K562 (cell line): ENCODE data around the gene ARMC2. TPM values are rescaled to one million over a fixed set of nuclear protein-coding genes. Genes with fewer than 3 reads are reported as not detected.
A peak's percentile ranks its signal among the peaks of the same experiment; 100 is the strongest.

Experiments used
- ATAC-seq: fragments of 200-7000 bp; cut with Tn5 transposase; 3 replicates; pipeline ENCODE4 v1.9.1; 2020; ENCODE audit warnings: moderate library complexity
- BruUV-seq: library from RNA; stranded (reverse); fragments of 400-500 nt; replicated peaks from 2 replicates; lab custom pipeline; 2021; lab: Mats Ljungman, UMichigan
- CTCF ChIA-PET: fragments of 300-600 bp; formaldehyde crosslinking; extraction: SDS; loops from one replicate; lab custom pipeline; 2021; ENCODE audit warnings: low intra/inter-chr PET ratio; lab: Yijun Ruan, JAX
- POLR2A ChIA-PET: fragments of 300-600, 350-650 bp; sonication (Branson Sonifier 250); formaldehyde crosslinking; extraction: SDS; loops from one replicate; lab custom pipeline; 2021; ENCODE audit warnings: antibody characterized with exemption, inconsistent platforms; lab: Yijun Ruan, JAX
- DNase-seq, 4 experiments: peaks; one replicate each; pipeline versions ENCODE4 v3.0.0 to v3.0.0-alpha.2; 2011 to 2018; ENCODE audit warnings: low spot score in 3 of 4, mixed read lengths in 3 of 4; ENCODE audit errors: extremely low read depth in 1 of 4
- FAIRE-seq: peaks from 2 replicates; lab custom pipeline; 2011; peaks lifted over from hg19 to GRCh38; lab: Jason Lieb, UNC
- H2AFZ ChIP-seq: 2 replicates; pipeline ENCODE4 v1.6.0; 2011; ENCODE audit warnings: low read depth, low read length, control low read depth, inconsistent platforms
- H3K27ac ChIP-seq: fragments of 200-600 bp; 3 replicates; pipeline ENCODE4 v1.8.0; 2011; ENCODE audit warnings: low read depth, mild to moderate bottlenecking, control low read depth, inconsistent platforms, low read length, moderate library complexity, mixed read lengths; ENCODE audit errors: extremely low read depth
- H3K27me3 ChIP-seq, 2 experiments: fragments of 300-600 bp in 1 of 2; 2 replicates in 1 of 2; 3 replicates in 1 of 2; pipeline versions ENCODE4 v1.6.0 to v1.8.0; 2011; ENCODE audit warnings: inconsistent platforms in 2 of 2, low read length in 2 of 2, mild to moderate bottlenecking in 1 of 2, mixed read lengths in 1 of 2, moderate library complexity in 1 of 2; ENCODE audit not compliant: control insufficient read depth in 2 of 2, insufficient read depth in 2 of 2
- H3K36me3 ChIP-seq: fragments of 300-600 bp; 3 replicates; pipeline ENCODE4 v1.8.0; 2011; ENCODE audit warnings: mild to moderate bottlenecking, low read length, inconsistent platforms; ENCODE audit not compliant: control insufficient read depth, insufficient read depth
- H3K4me1 ChIP-seq, 2 experiments: fragments of 200-600 bp in 1 of 2; replicated peaks in 1 of 2; 2 replicates in 1 of 2; 3 replicates in 1 of 2; pipeline versions ENCODE4 v1.5.1 to v1.8.0; 2011; ENCODE audit warnings: inconsistent platforms in 2 of 2, low read length in 2 of 2, mild to moderate bottlenecking in 1 of 2, mixed read lengths in 1 of 2, moderate library complexity in 1 of 2; ENCODE audit not compliant: control insufficient read depth in 2 of 2, insufficient read depth in 2 of 2
- H3K4me2 ChIP-seq: 2 replicates; pipeline ENCODE4 v1.6.1; 2011; ENCODE audit warnings: low read length, control low read depth, inconsistent platforms, mixed read lengths; ENCODE audit not compliant: insufficient read depth
- H3K4me3 ChIP-seq: fragments of 200-600 bp; sonication (generic), shearing (Covaris generic); 2 replicates; pipeline ENCODE4 v1.5.1; 2016; ENCODE audit warnings: control low read depth, inconsistent platforms
- H3K79me2 ChIP-seq: fragments of 200-600 bp; 3 replicates; pipeline ENCODE4 v1.8.0; 2011; ENCODE audit warnings: low read length, inconsistent platforms; ENCODE audit not compliant: control insufficient read depth, insufficient read depth
- H3K9ac ChIP-seq, 2 experiments: 2 replicates each; pipeline versions ENCODE4 v1.6.0 to v1.6.1; 2011; ENCODE audit warnings: low read depth in 2 of 2, low read length in 2 of 2, control low read depth in 1 of 2, inconsistent platforms in 1 of 2, mild to moderate bottlenecking in 1 of 2, mixed read lengths in 1 of 2; ENCODE audit not compliant: insufficient read depth in 1 of 2
- H3K9me1 ChIP-seq: one replicate; pipeline ENCODE4 v1.6.0; 2011; ENCODE audit warnings: inconsistent platforms, mild to moderate bottlenecking, low read length, moderate library complexity; ENCODE audit not compliant: control insufficient read depth, insufficient read depth
- H3K9me3 ChIP-seq: replicated peaks from 2 replicates; pipeline ENCODE4 v1.5.1; 2011; ENCODE audit warnings: low read depth, low read length, inconsistent platforms; ENCODE audit not compliant: control insufficient read depth, insufficient read depth
- H4K20me1 ChIP-seq: replicated peaks from 2 replicates; pipeline ENCODE4 v1.6.1; 2011; ENCODE audit warnings: low read length, inconsistent platforms, mixed read lengths; ENCODE audit not compliant: control insufficient read depth, insufficient read depth
- GATA2 ChIP-seq: sonication (generic); formaldehyde crosslinking; IDR thresholded peaks from 2 replicates; pipeline ENCODE4 v1.4.0; 2020; ENCODE audit warnings: mild to moderate bottlenecking, missing genetic modification reagents
- JUN ChIP-seq, 2 experiments: sonication (generic) in 1 of 2; formaldehyde crosslinking in 1 of 2; IDR thresholded peaks; 2 replicates each; pipeline versions ENCODE4 v1.6.1 to v1.8.0; 2012 to 2022; ENCODE audit warnings: borderline replicate concordance in 2 of 2, mild to moderate bottlenecking in 2 of 2, improper control_type of control experiment in 1 of 2, low read depth in 1 of 2, low read length in 1 of 2, missing genetic modification reagents in 1 of 2
- MEIS2 ChIP-seq: fragments of 450-650 bp; IDR thresholded peaks from 2 replicates; pipeline ENCODE4 v1.6.1; 2014; ENCODE audit warnings: mild to moderate bottlenecking; ENCODE audit not compliant: partially characterized antibody
- PBX2 ChIP-seq, 2 experiments: IDR thresholded peaks in 1 of 2; conservative IDR thresholded peaks in 1 of 2; 2 replicates each; pipeline ENCODE4 v1.6.1; 2016; ENCODE audit warnings: low read depth in 2 of 2, mild to moderate bottlenecking in 1 of 2, missing compliant biosample characterization in 1 of 2, missing genetic modification characterization in 1 of 2, moderate library complexity in 1 of 2
- PURB ChIP-seq: sonication (generic); formaldehyde crosslinking; IDR thresholded peaks from 2 replicates; pipeline ENCODE4 v1.9.0; 2021; ENCODE audit warnings: low read depth, mild to moderate bottlenecking, missing genetic modification reagents
- PYGO2 ChIP-seq: fragments of 450-650 bp; IDR thresholded peaks from 2 replicates; pipeline ENCODE4 v1.6.1; 2016; ENCODE audit warnings: mild to moderate bottlenecking, missing genetic modification characterization, moderate library complexity, missing compliant biosample characterization
- RBM34 ChIP-seq: fragments of 200-400 bp; formaldehyde crosslinking; IDR thresholded peaks from 2 replicates; pipeline ENCODE4 v1.6.1; 2018; ENCODE audit warnings: low read length, borderline replicate concordance; ENCODE audit not compliant: insufficient read depth
- RBM39 ChIP-seq: fragments of 200-400 bp; formaldehyde crosslinking; optimal IDR thresholded peaks from 2 replicates; pipeline ENCODE3; 2018; ENCODE audit warnings: low read depth, low read length
- USF1 ChIP-seq: sonication (generic); formaldehyde crosslinking; IDR thresholded peaks from 2 replicates; pipeline ENCODE4 v1.9.0; 2022; ENCODE audit warnings: mild to moderate bottlenecking, missing genetic modification reagents
- WGBS: fragments of 100-300 bp; shearing (Covaris generic); methylation state at CpG from one replicate; pipeline ENCODE4 v1.1.6; 2016; ENCODE audit warnings: low coverage, mixed read lengths; ENCODE audit not compliant: insufficient coverage; ENCODE audit errors: missing lambda C conversion rate; 5-methylcytosine and 5-hydroxymethylcytosine counted together
- in situ Hi-C: fragments of 300-500 bp; cut with MboI; formaldehyde crosslinking; loops from 4 replicates; pipeline ENCODE4 v1.15.0; 2018; ENCODE audit warnings: inconsistent platforms, mixed read lengths
- intact Hi-C: fragments of 100-400 bp; cut with micrococcal nuclease; formaldehyde crosslinking; loops from 2 replicates; pipeline ENCODE4 v1.14.2; 2022
- polyA plus RNA-seq, 8 experiments: library from polyadenylated mRNA; depleted of rRNA in 4 of 8; stranded (reverse) in 5 of 8; unstranded in 3 of 8; fragments of >200 nt; fragmentation: Nextera tagmentation in 2 of 8; fragmentation: Illumina TruSeq in 1 of 8; extraction: Ambion mirVana in 2 of 8; extraction: Trizol in 1 of 8; gene quantifications; 2 replicates each; pipeline versions ENCODE4 v1.2.1 to v1.2.3, GENCODE V29; 2011 to 2014; ENCODE audit warnings: inconsistent platforms in 1 of 8, missing spikeins in 1 of 8
- total RNA-seq, 7 experiments: library from RNA; depleted of rRNA in 6 of 7; stranded (reverse); fragments of >200 nt in 6 of 7; fragmentation: Illumina TruSeq in 2 of 7; extraction: Trizol in 2 of 7; gene quantifications; 2 replicates each; pipeline versions ENCODE4 v1.2.1 to v1.2.3, GENCODE V29; 2011 to 2021; ENCODE audit warnings: low replicate concordance in 1 of 7

ARMC2 gene
- total and polyA plus RNA-seq, 9 of the 15 experiments (the other 6 are each of a cell fraction or from before 2014, with no cell fraction given), result 0.14 to 3.0 (median 0.82) TPM

GRCh38 chr6:108921547-108922361 is 73.5 kb downstream of the ARMC2 start:
- Histone ChIP-seq H3K36me3 (no peaks in the 10 kb centered on the region), H4K20me1 (no peaks in the 10 kb centered on the region), H3K27me3 (peaks cover 8 to 43% of the 10 kb centered on the region in 2 experiments; a peak in 3 of 5 replicates), H3K9me3 (no peaks in the 10 kb centered on the region), H2AFZ (no peak overlapping the region), H3K27ac (no peak overlapping the region), H3K9me1 (no peaks in the 10 kb centered on the region), H3K79me2 (no peaks in the 10 kb centered on the region), H3K9ac (no peak overlapping the region), H3K4me3 (no peak overlapping the region), H3K4me1 (no peaks in the 10 kb centered on the region; a peak in 1 of 5 replicates), H3K4me2 (no peak overlapping the region)
- no peak for TF ChIP-seq PBX2 (CRISPR knock-in tag; IDR thresholded peaks at IDR 0.05; ENCODE audit: low read depth)
- TF ChIP-seq PBX2 (tag; conservative IDR thresholded peaks at IDR 0.05; ENCODE audit: low read depth), result peak; percentile 35; the same call in 1 of the 2 replicates
- no peak for TF ChIP-seq PYGO2 (tag)
- TF ChIP-seq JUN (IDR thresholded peaks at IDR 0.05; ENCODE audit: borderline replicate concordance, low read depth, low read length), result no peak
- TF ChIP-seq JUN (CRISPR knock-in tag; IDR thresholded peaks at IDR 0.05; ENCODE audit: borderline replicate concordance), result no peak
- TF ChIP-seq RBM34, result no peak
- peak; percentile 71 for TF ChIP-seq MEIS2
- no peak for TF ChIP-seq GATA2 (CRISPR knock-in tag)
- 0 out of 2 replicates have a peak, but pooled peaks have one; percentile 8 for TF ChIP-seq USF1 (CRISPR knock-in tag)
- no peak for TF ChIP-seq PURB (CRISPR knock-in tag)
- no peak for TF ChIP-seq RBM39
- in situ Hi-C loops (loop anchor here (25.0 kb wide), 1 partner anchor 141 kb away; no protein-coding TSS in a partner anchor), intact Hi-C loops (no loop called here)
- ChIA-PET CTCF (no interaction called here), POLR2A (interaction anchor here (1.8 kb wide), 1 partner anchor 11 kb away, joined by 4 read pairs; no protein-coding TSS in a partner anchor)
- no peak for ATAC-seq
- 15% methylated on average over 8 of the region's 9 CpGs for WGBS
- no TSS peak for BruUV-seq
- DNase-seq, result no peak
- no peak for FAIRE-seq
